HG02610 (cell line): ENCODE data around the gene SPEM2.
"Not testable (repeated sequence)": the region's sequence is repeated elsewhere in the genome, so short reads cannot be mapped to it uniquely, and the experiment has no call there.

Experiments
- ATAC-seq: cut with Tn5 transposase; IDR thresholded peaks from one replicate; pipeline ENCODE4 v1.9.1; 2021; ENCODE audit warnings: mild to moderate bottlenecking, moderate library complexity; ENCODE audit not compliant: unreplicated experiment

SPEM2 gene

GRCh38 chr17:7468804-7469389 is 43.5 kb downstream of the SPEM2 start:
- no peak for ATAC-seq

DNA sequence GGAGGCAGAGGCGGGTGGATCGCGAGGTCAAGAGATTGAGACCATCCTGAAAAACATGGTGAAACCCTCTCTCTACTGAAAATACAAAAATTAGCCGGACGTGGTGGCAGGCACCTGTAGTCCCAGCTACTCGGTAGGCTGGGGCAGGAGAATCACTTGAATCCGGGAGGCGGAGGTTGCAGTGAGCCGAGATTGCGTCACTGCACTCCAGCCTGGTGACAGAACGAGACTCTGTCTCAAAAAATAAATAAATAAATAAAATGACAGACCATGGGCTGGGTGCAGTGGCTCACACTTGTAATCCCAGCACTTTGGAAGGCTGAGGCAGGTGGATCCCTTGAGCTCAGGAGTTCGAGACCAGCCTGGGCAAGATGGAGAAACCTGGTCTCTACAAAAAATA is 44.4 kb downstream of the SPEM2 start:
- not testable (repeated sequence) for ATAC-seq

DNA sequence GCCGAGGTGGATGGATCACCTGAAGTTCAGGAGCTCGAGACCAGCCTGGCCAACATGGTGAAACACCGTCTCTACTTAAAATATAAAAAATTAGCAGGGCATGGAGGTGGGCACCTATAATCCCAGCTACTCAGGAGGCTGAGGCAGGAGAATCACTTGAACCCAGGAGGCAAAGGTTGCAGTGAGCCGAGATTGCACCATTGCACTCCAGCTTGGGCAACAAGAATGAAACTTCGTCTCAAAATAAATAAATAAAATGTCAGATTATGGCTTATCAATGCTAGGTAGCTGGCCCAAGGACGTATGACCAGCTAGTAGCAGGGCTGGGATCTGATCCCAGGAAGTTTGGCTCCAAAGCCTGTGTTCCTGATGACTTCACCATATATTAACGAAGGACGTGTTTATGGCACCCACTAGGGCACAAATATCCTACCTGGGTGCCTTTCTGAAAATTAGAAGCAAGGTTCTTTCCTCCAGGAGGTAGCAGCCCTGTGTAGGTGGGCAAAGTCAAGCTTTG is 45.1 kb downstream of the SPEM2 start:
- not testable (repeated sequence) for ATAC-seq

- ATAC-seq, result no peak
Observed at GRCh38 chr17:7471729-7472128, 46.3 kb downstream of the SPEM2 start.

GRCh38 chr17:7474767-7475166 is 49.4 kb downstream of the SPEM2 start:
- not testable (repeated sequence) for ATAC-seq

DNA sequence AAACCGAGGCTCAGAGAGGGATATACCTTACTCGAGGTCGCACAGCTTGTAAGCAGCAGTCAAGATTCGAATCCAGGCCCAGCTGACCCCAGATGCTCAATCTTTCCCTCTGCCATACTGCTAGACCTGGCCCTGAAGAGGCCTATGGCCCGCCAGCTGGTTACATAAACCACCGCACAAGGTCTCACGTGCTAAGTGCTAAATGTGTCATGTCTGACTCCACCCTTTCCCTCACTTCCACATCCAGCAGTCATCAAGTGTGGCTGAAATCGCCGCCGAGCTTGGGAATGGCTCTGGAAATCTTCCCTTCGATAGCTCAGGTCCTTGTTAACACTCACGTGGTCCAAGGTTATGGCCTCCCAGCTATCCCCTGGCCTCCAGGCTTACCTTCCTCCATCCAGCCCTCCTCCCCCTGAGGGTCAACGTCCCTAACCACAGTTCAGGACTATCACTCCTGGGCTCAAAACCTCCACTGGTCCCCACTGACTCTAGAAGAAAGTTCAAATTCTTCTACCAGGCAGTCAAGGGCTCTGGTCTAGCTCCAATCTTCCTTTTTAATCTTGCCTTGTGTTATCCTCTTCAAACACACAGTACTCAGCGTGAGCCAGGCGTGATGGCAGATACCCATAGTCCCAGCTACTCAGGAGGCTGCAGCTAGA is 50.5 kb downstream of the SPEM2 start:
- no peak for ATAC-seq

GRCh38 chr17:7476494-7476893 is 51.1 kb downstream of the SPEM2 start:
- no peak for ATAC-seq

DNA sequence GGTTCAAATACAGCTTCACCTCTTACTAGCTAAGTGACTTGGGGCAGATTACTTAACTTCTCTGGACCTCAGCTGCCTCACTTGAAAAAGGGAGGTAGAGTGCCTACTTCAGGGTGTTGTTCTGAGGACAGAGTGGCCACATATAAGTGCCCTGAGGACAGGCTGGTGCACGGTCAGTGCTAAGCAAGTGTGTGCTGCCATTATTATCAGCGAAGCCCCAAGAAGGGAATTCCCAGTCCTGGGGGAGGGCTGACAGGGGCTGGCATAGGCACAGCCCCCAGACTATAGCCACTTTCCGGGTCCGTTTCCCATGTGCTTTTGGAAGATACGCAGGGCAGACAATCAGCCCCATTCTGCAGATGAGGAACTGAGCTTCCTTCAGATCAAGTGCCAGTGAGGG is 51.5 kb downstream of the SPEM2 start:
- no peak for ATAC-seq
